Stimulated activated naive CD8-positive, alpha-beta T cell treated with anti-CD3 and anti-CD28 coated beads, Interleukin-15, Interleukin-2, amounts not matched to agents 100 U/mL and 50 U/mL, for 24 hours (primary cell): ENCODE results near the gene HTR1B.

Source experiments
- ATAC-seq: fragments of 150-1000 bp; cut with Tn5 transposase; one replicate; pipeline ENCODE4 v1.10.0; 2021
- DNase-seq: peaks from one replicate; pipeline ENCODE4 v3.0.0; 2021

HTR1B gene, protein sequence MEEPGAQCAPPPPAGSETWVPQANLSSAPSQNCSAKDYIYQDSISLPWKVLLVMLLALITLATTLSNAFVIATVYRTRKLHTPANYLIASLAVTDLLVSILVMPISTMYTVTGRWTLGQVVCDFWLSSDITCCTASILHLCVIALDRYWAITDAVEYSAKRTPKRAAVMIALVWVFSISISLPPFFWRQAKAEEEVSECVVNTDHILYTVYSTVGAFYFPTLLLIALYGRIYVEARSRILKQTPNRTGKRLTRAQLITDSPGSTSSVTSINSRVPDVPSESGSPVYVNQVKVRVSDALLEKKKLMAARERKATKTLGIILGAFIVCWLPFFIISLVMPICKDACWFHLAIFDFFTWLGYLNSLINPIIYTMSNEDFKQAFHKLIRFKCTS

DNA sequence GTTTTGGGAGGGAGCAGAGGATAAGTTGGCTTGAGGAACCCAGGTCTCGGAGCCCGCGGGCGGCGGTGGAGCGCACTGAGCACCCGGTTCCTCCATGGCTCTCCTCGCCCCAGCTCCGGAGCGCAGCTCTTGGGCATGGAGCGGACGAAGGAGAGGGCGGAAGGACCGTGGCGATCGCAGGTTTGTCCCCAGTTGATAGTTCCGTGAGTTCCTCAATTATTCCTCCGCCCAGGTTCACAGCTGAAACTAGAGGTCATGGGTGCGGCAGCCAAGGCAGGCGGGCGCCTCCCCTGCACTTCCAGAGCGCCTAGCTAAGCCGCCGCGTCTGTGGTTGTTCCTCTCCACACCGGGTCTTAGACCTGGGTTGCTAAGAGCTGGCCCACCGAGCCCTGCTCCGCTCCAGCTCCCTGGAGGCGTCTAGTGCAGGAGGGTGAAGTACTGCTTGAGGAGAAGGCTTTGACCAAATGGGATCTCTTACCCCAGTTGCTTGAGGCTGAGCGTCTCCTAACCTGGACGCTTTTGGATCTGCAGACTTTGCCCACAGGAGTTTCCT, at the start of gene HTR1B:
HTR1B (minus strand) TSS at position 184 of the 553 bp plus-strand sequence; CDS start at position 96, 88 bp downstream.
- ATAC-seq = no peak
- DNase-seq = no peak

DNA sequence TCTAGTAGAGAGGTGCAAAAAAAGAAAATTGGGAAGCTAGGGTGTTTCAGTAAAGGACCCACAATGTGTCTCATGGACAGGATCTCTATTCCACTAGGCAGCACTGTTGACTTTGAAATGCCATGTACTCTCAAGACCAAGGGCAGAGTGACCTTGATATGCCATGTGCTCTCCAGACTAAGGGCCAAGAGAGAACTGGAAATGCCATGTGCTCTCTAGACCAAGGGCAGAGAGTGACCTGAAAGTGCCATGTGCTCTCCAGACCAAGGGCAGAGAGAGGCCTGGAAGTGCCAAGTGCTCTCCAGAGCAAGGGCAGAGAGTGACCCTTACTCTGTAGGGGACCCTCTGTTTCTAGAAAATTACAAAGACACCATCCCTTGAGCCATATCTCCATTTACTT, 49.3 kb upstream of the HTR1B start:
- no peak for ATAC-seq

DNA sequence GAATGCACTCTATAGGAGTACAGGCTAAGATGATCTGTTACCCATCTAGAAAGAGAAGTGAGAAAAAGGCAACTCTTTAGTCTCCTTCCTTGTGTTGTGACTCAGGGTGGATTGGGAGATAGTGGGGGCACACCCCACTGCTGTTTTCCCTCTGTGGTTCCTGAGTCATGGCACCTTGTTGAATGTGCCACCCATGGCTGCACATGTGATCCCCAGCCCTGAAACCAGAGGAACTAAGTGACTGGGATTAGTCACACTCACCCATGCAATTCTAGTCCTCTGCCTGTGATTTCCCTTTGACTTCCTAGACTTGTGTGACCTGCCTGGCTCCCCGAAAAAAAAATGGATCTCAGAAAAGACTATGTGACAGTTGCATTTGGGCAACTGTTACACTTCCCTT, 48.6 kb upstream of the HTR1B start:
- ATAC-seq (no peak), DNase-seq (no peak)

More for the DNA sequence above, 49.3 kb upstream of the HTR1B start:
- DNase-seq = no peak

DNA sequence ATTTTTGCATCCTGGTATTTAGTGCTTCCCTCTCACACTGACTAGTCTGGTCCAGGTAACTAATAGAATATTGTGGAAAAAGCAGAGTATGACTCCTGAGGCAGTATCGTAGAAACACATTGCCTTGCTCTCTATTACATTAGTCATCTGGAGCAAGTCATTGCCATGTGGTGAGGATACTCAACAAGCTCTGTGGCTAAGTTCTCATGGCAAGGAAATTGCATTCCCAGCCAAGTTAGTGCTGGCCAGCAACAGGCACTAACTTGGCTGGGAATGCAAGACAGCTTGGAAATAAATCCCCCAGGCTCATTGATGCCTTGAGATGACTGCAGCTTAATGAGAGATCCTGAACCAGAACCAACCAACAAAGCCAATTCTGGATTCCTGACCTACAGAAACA, 39.7 kb upstream of the HTR1B start:
- DNase-seq = no peak
- ATAC-seq = no peak

DNA sequence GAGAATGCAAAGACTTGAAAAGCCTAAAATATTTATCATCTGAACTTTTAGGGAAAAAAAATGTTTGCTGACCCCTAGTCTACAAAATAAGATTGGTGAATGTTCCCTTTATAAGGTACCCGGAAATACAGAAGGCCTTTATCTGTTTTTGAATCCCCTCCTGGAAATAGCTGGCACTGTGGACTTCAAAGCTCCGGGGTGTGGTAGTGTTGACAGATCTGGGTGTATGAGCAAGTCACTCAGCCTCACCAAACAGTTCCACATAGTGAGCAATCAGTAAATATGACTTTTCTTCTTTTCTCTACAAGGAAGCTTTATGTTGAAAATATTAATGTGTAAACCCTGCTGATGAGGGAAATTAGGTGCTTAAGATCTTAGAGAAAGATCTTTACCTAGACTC, 29.2 kb upstream of the HTR1B start:
- DNase-seq (no peak), ATAC-seq (no peak)

DNA sequence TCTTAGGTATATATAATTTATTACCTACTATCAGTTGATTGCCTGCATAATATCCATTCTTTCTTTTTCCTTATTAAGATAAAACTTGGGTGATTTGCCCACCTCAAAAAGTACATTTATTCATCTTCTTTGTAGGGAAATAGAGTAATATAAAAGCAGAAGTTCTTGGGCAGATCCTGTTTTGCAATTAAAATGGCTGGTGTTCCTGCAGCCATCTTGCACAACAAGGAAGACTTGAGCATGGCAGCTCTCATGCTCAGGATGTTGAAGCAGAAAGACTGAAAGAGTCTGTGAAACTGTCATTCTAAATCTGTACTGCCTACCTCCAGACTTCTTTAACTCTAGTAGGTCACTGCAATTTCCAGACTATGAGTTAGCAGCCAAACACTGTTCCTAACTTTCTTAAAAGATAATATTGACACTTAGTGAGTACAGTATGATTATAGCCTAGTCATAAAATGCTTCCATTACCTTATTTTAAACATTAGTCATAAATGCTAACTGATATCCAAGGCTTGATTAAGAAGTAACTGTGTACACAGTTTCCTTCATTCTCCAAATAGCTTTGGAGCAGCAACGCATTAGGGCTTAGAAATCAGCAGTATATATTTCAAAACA, 24.6 kb upstream of the HTR1B start:
- ATAC-seq = no peak
- DNase-seq = no peak

DNA sequence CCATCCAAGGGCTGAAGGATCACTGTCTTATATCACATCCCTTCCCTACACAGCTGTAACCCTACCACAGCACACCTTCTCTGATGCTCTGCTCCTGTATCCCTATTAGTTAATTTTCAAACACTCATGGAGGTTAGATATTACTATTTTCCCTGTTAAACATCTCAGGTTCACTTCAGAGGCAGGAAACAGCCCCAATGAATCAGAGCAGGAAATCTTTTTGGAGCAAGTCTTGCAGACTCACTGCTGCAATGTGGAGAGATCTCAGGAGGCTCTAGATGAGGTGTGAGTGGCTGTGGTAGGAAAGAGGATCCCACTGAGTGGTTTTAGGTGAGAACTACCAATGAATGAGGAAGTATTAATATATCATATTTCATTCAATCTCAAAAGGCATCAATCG, 19.7 kb upstream of the HTR1B start:
- DNase-seq = no peak
- ATAC-seq = no peak

DNA sequence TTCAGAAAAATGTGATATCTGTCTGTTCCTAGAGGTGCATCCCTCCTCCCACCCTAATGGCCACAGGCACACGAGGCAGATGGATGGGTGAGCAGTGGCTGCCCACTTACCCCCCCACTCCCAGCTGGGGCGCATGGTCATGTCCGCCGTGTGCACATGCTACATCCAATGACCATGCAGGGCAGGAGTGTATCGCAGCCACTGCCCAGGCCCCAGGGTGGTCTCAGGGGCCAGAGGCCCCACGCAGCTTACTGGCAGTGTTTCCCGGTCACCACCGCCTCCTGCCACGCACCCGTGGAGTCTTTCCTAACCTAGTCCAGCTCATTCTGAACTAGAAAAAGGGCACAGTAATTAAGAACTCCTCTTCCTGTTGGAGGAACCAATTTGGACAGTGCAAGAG, 11.7 kb upstream of the HTR1B start:
- ATAC-seq = no peak
- no peak for DNase-seq

DNA sequence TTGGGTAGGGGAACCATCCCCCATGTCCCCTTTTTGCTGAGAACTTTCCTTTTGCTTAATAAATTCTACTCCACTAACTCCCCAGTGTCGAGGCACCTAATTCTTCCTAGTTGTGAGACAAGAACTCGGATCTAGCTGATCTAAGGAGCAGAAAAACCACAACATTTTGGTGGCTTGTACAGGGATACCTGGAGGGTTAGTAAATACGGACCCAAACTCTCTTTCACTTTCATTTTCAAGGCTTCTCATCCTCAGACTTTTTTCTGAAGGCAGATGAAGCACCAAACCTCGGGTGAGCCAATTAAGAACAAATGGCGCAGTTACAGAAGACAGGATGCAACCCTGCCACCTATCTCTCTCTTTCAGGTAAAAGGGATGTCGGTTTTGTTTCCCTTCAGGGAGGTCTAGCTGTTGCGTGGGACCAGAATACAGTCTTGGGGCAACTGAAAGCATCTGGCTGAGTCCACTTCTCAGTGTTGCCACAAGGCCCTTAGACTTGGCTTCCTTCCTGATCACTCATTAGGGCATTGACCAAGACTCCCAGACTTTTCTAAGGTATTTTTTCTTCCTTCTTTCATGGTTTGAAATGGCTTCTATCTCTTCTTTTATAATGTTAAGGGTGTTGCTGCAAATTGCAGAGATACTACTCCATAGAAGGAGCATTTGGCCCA, 11.1 kb upstream of the HTR1B start:
- ATAC-seq = no peak
- no peak for DNase-seq

DNA sequence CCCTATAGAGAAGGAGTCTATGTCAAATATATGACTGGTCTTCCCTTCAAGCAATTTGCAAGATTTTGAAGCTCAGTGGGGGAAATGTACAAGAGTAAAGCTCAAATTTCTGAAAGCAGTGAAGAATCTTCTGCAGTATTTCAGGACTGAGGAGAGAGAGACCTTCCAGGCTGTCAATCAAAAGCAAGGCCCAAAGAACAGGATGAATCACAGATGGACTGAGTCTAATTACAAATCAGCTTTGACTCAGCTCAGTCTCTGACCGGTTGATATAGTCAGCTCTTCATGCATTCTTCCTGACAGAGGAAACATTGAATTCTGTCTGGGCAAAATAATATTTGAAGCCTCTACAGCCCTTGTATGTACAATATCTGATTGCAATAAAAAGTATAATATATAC, 7.7 kb upstream of the HTR1B start:
- DNase-seq (no peak), ATAC-seq (no peak)

DNA sequence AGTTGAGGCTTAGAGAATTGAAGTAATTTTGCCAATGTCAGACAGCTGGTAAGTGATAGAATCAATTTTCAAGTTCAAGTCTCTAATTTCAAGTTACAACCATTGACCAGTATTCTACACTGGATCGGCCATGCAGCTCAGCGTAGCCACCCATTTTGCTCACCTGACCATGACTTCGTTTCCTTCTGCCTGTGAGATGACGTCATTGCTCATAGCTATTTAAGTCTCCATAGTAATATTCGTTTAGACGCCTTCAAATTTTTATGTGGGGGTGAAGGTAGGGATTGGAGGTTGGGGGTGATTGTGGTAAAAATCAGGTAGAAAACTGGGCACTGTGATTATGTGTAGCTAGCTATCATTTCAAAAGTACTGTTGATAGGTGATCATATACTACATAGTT, 5.6 kb upstream of the HTR1B start:
- DNase-seq (no peak), ATAC-seq (no peak)

DNA sequence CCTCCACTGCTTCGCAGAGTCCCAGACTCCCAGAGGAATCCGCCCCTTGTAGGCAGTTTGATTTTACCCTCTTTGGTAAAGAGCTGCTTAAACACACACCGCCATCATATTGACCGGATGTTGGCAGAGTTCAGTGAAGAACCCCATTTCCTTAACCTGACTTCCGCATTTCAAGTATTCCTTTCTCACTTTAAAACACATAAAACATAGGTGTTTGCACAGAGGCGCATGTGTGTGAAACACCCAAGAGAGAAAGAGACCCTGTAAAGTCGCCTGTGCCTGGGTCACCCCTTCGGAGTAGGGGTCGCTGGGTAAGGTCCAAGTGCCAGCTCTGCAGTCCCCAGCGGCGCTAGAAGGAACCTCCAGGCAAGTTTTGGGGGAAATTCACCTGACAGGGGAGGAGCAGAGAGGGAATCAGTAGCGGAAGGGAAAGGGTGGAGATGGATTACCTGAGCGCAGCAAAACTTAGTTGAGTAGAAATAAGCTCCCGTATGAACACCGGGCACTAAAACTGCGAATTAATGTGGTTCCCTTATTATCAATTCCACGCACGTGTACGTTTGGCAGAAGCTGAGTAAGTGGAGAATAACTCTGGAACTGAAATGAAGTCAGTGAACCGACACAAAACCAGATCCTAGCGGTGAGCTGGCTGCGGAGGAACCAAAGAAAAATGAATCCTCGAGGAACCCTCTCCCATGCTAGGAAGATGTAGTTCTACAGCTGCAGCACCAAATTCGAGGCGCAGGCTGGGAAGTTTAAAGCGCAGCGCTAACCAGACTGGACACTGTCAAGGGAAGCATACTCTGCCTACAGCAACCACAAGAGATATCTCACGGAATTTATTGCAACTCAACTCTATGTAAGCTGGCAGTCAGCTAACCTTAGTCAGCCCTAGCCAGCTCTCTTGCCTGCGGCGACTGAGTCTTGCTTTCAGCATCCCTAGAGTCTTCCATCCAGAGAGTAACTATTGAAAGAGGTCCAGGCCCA, 3.5 kb upstream of the HTR1B start:
- ATAC-seq (no peak), DNase-seq (no peak)

DNA sequence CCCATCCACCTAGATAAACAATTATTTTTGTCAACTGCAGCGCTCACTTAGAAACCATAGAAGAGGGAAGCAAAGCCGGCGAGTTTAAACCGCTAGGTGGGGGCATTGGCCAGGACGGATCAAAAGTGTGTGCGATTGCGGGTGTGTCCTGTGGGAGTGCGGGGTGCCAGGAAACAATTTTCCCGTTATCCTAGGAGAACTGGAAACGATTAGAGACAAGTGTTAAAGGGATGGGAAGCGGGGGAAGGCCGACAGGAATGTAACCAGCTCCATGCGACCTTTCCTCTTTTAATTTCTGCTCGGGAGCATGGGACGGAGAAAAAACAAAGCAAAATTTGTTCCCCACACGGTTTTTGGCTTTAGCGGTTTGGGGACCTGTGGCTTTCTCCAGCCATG, 2.8 kb upstream of the HTR1B start:
- DNase-seq = peak; percentile 36
- peak; percentile 73 for ATAC-seq

DNA sequence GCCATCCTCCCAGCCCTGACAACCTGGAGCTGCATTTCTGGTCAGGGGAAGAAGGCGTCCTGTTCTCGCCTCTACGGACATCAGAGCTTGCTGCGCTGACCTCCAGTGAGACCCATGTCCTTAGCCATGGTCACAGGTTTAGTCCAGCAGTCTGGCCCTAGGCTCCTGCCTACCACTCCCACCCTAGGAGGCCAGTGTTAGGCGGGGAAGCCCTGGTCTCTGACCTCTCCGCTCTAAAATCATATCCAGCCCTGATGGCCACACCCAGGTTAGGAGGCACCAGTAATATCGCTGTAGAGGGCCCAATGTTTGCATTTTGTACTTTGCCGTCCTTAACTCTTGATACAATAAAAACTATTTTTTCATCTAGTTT, 1.2 kb upstream of the HTR1B start:
- ATAC-seq (no peak), DNase-seq (no peak)

DNA sequence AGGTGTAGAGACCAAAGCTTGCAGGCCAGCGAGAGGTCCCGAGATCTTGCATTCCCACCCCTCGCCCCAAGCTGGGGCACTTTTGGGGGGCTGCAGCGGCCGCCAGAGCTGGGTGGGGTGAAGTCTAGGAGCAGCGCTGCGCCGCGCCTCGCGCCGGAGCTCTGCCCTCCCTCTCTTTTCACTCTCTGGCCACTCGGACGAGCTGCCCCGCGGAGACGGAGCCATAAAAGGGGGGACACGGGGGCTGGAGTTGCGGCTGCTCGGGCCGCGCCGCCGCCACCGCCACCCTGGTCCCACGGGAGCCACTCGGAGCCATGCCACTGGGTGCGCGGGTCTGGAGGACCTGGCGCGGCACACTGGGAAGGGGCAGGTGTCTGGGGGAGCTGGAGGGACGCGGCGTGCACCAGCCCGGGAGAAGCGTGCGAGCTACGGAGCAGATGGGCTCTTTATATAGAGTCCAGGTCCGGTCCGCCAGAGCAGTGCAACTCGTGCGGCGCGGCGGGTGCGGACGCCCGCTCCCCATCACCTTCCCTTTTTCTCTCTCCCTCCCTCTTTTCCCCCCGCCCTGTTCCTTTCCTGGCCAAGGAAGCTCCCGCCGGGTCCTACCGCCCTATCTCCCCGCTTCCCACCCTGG, 687 bp upstream of the HTR1B start:
- DNase-seq = no peak
- ATAC-seq = no peak

DNA sequence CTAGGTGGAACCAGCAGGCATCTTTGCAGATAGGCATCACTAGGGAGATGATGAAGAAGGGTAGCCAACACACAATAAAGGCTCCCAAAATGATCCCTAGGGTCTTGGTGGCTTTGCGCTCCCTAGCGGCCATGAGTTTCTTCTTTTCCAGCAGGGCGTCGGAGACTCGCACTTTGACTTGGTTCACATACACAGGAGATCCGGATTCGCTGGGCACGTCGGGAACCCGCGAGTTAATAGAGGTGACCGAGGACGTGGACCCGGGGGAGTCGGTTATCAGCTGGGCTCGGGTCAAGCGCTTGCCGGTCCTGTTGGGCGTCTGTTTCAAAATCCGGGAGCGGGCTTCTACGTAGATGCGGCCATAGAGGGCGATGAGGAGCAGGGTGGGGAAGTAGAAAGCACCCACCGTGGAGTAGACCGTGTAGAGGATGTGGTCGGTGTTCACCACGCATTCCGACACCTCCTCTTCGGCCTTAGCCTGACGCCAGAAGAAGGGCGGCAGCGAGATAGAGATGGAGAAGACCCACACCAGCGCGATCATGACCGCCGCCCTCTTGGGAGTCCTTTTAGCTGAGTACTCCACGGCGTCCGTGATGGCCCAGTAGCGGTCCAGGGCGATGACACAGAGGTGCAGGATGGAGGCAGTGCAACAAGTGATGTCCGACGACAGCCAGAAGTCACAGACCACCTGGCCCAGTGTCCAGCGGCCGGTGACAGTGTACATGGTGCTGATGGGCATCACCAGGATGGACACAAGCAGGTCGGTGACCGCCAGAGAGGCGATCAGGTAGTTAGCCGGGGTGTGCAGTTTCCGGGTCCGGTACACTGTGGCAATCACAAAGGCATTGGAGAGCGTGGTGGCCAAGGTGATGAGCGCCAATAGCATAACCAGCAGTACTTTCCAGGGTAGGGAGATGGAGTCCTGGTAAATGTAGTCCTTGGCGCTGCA, 658 bp downstream of the HTR1B start:
- ATAC-seq (peak; percentile 17), DNase-seq (no peak)

DNA sequence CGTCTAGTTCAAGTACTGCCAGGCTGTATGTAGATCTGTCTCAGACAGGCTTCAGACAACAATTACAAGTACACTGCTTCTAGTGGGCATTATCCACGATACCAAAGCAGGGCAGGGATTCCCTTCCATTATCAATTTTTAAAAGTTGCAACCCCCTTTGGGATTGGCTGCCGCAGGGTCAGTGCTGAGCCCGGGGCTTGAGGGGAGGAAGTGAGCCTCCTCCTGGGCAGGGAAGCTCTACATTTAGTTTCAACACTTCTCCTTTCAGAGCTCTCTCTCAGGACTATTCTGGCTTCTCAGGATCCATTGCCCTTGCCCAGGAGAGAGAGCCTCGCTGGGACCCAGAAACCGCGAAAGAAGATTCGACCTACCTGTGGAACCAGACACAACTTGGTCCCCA, 1.5 kb downstream of the HTR1B start:
- ATAC-seq = no peak
- no peak for DNase-seq

DNA sequence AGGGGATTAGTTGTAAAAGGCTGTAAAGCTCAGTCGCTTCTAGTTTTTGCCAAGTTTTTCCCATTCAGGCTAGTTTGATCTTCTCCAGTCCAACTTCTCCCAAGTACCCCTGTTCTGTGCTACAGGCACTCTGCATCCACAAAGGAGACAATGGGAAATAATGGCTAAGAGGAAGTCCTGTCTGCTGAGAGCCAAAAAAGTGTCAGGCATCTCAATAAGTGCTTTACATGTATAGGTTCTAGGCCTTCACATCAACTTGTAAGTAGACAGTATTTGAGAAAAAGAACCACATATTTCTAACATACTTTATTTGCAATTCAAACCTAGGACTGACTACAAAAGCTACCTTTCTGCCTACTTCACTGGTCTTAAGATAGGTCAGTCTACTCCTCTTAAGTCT, 4.9 kb downstream of the HTR1B start:
- ATAC-seq (no peak), DNase-seq (no peak)

DNA sequence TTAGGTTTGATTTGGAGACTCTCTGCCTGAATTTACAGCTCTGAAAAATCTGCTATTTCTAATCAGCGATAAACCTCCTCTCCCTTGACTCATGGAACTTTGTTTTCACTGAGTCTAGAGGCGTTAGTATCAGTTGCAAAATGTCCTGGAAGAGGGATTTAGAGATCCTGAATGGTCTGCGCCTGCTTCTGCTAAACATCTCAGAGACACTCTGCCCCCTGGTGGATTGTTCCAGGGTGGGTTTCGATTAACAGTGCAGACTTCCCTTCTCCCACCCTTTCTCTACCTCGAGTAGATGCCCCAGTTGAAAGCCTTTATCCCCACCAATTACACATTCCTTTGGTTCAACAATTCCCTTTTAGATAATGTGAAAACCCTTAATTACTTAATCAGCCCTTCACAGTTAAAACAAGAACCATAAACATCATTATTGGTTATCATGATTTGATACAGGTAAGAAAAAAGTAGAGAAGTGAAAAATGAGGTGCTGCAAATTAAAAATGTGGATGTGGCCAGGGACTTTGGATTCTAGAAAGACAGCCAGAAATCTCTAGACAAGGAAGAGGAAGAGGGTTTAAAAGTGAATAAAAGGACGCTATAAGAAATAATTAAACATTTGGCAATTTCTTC, 5.5 kb downstream of the HTR1B start:
- no peak for ATAC-seq
- DNase-seq = peak; percentile 53
